Erythroblast (primary cell): ENCODE data around the gene CIITA.

Source experiments
- GATA1 ChIP-seq: IDR thresholded peaks from 2 replicates; pipeline ENCODE4 v1.6.1; 2011; ENCODE audit warnings: low read depth, mild to moderate bottlenecking, control low read depth, low read length, moderate library complexity
- POLR2A ChIP-seq: IDR thresholded peaks from 2 replicates; pipeline ENCODE4 v1.6.1; 2011; ENCODE audit warnings: mild to moderate bottlenecking, low read length

GRCh38 chr16:10870137-10870776 is 6.7 kb upstream of the CIITA start:
- no peak for TF ChIP-seq POLR2A
- no peak for TF ChIP-seq GATA1
